ENCODE data around the gene PTPRJ.

GRCh38 chr11:47950396-47950795 lies 30.0 kb upstream of the PTPRJ start:
- no peak for TF ChIP-seq POLR2A (IDR thresholded peaks at IDR 0.05; ENCODE audit: low read length)
- TF ChIP-seq GATA1 (IDR thresholded peaks at IDR 0.05; ENCODE audit: low read depth, low read length): no peak

All from erythroblast (primary cell).